HG02798 (cell line): ENCODE results near the gene SOX9.
A peak's percentile ranks its signal among the peaks of the same experiment; 100 is the strongest.

Source experiments
- ATAC-seq: cut with Tn5 transposase; IDR thresholded peaks from one replicate; pipeline ENCODE4 v1.9.1; 2021; ENCODE audit warnings: mild to moderate bottlenecking; ENCODE audit not compliant: unreplicated experiment, poor library complexity

Gene SOX9

DNA sequence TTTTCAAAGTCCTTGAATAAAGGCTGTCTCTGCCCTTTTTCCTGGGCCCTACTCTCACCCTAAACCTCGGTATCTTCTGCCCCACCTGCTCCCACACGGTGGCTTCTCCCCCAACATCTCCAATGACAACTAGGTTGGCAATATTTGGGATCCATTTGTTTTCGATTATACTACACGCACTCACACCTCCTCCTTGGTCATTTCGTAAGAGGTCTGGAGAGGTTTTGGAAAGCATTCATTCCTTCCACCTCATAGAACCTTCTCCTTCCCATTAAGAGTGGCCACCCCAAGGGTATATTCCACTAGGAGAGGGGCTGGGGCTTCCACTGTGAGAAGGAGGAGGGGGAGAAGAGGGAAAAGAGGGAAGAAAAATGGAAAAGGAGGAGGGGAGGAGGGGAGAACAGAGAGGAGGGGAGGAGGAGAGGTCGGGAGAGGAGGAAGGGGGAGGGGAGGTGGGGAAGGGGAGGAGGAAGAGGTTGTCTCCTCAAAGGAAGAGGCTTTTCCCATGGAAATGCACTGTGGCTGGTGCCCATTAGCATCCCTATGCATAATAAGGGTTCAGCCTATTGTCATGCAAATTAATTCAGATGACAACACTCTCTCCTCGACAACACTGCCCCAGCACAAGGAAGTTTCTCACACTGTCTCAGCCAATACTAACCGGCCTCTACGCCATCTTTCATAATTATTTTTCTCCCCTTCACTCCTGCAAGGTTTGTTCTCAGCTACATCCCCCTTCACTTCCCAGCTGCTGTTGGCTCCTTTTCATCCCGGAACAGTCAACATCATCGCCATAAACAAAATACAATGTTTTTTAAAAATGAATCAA is 30.0 kb downstream of the SOX9 start:
- ATAC-seq = no peak

DNA sequence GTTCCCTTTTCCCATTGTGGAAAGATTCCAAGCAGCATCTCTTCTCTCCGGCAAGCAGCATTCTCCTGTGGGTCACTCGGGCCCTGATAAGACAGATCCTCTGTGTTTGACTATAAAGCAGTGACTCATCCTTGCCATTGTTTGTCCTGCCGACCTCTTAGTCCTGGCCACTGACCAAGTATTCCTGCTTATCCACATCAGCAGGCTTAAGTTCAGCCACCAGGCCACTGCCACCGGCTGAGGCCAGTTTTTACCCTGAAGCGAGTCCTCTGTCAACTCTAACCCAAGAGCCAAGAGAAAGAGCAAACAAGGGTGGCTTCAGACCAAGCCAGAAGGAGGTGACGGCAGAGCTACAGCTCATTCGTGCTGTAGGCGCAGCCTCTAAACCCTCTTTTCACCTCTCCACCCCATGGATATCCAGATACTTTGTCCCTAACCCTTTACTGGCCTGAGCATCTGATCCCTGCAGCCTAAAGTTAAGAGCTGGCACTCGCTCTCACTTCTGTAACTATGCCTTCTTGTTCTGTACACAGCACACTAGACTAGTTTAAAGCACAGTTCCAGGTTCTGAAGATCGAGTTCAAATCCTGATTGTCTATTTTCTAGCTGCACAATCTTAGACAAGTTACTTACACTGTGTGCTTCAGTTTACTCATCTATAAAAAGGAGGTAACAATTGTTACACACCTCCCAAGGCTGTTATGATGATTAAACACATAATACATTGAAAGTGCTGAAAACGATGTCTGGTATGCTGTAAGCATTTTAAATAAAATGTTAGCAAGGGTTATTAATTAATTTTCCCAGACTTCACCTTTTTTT is 31.0 kb downstream of the SOX9 start:
- ATAC-seq = no peak

DNA sequence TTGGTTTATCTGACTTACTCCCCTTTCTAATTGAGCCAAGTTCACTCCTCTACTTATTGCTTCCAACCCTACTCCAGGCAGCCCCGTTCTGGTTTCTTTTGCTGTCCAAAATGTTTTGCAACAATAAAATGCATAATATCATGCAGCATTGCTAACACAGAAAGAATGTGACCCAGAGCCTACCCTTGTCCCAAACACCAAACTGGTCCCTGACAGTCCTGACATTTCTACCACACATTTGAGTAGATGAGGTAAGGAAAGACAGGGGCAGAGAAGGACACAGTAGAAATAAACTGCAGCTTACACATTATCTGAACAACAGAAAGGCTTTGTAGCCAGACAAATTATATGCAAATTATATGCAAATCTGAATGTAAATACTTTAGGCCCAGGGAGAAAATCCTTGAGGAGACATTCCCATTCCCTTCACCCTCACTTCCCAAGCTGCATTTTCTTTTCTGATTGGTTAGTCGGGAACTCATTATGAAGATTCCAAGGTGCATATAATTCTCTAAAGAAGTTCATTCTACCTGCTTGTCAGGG is 31.6 kb downstream of the SOX9 start:
- ATAC-seq = no peak

GRCh38 chr17:72158895-72159885 is 38.4 kb downstream of the SOX9 start:
- ATAC-seq = no peak

- ATAC-seq = no peak
Measured at GRCh38 chr17:72162569-72162968, 41.7 kb downstream of the SOX9 start.

DNA sequence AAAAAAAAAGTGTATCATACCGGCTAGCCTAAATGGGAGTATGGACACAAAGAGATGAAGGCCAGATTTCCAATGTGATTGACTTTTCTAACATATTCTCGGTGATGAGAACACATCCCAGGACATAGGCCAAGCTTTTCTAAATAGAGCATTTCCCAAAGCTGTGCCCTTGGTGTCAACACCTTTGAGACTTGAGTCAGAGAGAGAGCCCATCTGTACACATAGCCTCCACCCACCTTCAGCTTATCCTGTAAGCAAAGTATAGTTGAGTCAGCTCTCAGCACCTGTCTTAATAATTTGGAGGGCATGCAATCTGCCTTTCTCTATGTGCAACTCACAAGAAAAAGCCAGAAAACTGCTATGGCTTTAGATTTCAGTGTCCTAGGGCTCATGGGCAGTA is 42.7 kb downstream of the SOX9 start:
- ATAC-seq = no peak

- no peak for ATAC-seq
Measured at GRCh38 chr17:72164158-72164739, 43.4 kb downstream of the SOX9 start.

DNA sequence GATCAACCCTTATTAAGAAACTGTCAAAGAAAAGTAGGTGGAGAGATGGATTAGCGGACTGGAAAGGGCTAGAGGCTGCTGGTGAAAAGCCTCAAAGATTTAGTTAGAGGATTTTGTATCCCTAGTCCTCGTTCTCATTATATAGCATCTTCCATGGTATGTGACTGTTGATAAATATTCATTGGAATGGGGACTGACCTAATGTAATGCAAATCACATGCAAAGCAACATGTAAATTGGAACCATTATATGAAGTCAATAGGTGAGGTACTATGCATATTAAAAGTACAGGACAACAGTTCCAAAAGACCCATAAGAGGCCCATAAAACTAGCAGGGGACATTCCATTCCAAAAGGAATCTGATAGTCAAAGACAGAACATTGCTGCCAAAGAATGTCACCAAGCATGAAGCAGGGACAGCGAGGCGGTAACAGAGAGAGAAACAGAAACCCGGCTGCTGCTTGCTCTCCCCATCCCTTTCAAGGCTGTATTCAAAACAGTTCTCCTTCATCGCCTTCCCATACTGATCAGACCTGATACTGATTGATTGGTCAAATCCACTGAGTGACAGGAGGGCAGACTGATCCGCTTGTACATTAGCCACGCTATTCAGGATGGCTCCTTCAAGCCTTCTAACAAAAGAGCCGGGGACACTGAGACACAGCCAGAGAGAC is 44.5 kb downstream of the SOX9 start:
- ATAC-seq = no peak

- ATAC-seq = no peak
Measured at GRCh38 chr17:72165867-72166439, 45.1 kb downstream of the SOX9 start.

- no peak for ATAC-seq
Measured at GRCh38 chr17:72167593-72167992, 46.8 kb downstream of the SOX9 start.

GRCh38 chr17:72169823-72170222 is 49.0 kb downstream of the SOX9 start:
- peak; percentile 31 for ATAC-seq

DNA sequence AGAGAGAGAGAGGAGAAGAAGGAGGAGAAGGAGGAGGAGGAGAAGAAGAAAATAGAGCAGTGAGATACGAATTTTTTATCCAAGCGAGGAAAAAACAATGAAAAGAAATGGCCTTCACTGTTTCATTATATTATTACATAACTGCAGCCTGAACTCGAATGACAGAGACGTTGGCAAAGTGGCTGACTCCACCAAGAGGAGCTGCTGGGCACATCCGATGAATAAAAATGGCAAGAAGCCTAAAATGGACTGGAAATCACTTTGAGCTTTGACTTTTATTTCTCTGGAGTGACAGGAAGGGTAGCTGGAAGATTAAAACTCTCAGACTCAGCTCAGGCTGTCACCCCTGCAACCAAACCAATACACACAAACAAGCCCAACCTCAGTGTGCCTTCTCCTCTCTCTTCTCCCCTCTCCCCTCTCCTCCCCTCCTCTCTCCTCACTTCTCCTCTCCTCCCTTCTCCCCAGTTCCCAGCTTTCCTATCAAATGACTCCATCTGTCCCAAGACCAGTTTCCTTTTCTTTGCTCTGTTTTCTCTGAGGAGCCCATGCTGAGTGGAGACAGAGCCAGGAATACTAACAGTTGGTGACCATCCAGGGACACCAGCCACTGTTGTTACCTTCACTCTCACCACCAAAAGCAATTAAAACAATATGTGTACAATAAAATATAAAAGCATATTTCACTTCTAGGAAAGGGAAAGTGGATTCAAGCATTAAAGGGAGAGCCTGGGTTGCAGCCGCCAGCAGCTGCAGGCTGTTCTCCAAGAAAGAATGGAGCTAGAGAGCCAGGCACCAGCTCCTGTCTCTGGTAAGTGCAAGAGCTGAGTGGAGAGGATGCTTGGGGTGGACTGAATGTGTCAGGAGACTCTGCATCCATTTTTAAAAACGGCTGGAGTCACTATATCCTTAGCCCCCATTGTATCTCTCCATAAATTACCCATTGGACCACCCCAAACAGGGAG is 51.2 kb downstream of the SOX9 start:
- no peak for ATAC-seq

DNA sequence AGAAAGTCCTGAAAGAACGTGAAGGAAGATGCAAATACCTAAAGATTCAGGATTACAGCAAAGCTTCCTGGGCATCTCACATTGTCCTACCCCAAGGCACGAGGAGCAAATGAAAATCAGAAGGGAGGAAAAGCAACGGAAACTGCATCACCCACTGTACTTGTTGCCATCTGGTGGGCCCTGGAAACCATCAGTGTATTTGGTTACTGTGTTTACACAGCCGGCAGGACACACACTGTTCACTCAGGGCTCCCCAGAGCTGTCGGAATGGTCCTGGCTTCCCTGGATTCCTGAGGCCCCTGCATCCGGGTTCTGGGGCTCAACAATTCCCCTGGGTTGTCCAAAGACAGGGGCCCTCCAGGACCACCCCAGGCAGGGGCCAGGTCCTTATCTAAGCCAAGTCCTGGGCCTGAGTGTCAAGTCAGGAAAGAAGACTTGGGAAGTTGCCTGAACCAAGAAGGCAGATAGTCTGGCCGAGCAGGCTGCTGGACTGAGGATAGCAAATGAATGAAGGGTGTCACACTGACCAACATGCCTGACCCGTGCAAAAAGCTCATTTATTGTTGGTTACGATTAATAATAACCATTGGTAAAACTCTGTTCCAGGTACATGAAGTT is 52.8 kb downstream of the SOX9 start:
- no peak for ATAC-seq

GRCh38 chr17:72175263-72175662 is 54.4 kb downstream of the SOX9 start:
- ATAC-seq = no peak
